GM19238 (cell line): ENCODE data around the gene GOLGA6D.
"Not testable (repeated sequence)": the region's sequence is repeated elsewhere in the genome, so short reads cannot be mapped to it uniquely, and the experiment has no call there.

Experiments used
- DNase-seq: peaks from one replicate; pipeline ENCODE4 v3.0.0; 2011; ENCODE audit warnings: low spot score; ENCODE audit not compliant: insufficient read length

GOLGA6D gene

DNA sequence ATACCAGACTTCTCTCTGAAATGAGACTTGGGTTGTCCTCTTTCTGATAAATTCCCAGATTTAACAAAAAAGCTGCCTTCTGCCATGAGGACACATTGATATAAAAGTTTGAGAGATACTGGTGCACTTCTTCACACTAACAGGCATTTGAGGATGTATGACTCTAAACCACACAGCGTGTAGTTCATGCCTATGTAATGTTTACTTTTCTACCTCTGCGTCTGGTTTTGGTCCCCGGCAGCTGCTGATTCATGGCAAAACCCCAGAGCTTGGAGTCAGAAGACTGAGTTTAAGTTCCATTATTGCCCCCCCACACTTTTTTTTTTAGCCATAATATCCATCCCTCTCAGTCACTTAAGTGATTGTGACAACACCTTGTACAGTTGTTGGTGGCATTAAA, 1.5 kb downstream of the GOLGA6D start:
- not testable (repeated sequence) for DNase-seq

DNA sequence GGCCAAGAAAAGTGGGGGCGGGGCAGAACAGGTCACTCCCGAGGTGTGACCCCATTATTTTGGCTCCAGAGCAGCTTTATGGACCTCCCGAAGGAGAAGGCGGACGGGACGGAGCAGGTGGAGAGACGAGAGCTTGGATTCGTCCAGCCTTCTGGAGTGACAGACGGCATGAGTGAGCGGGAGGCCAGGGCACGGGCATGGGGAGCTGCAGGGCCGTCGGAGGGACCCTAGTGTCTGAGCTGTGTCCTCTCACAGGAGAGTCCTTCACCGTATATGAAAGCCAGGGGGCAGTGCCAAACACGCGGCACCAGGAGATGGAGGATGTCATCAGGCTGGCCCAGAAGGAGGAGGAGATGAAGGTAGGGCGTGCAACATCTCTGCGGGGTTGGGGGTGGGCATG, 11.0 kb downstream of the GOLGA6D start:
- DNase-seq = not testable (repeated sequence)

DNA sequence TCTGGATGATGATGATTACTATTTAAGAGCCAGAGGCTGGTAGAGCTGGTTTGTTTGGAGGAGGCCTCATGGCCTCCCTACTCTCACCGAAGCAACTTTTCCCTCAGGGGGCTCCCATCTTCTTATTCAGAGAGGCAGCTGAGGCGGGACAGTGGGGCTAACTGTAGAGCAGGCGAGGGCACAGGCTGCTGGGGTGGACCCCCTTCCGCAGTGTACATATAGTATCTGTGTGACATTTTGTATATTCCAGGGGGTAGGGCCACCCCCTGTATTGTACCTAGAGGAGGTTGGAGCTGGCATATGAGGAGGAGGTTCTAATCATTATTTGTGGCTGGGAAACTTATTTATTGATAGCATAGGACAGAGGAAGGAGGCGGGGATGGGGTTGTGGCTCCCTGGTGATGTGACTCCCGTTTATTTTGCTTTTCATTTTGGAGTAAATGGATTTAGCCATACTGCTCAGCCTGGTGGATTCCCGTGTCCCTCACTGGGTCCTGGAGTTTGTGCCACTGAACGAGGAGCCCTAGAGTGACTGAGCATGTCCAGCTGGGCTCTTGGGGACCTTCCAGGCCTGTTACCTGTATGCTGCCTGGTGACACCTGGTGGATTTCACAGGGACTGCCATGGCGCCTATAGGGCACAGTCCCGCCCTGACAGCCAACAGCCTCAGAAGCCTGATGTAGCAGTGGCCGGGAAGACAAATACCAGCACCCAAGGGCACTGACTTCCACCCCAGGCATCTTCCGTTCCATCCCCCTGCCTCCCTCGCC, 16.1 kb downstream of the GOLGA6D start:
- DNase-seq = not testable (repeated sequence)

DNA sequence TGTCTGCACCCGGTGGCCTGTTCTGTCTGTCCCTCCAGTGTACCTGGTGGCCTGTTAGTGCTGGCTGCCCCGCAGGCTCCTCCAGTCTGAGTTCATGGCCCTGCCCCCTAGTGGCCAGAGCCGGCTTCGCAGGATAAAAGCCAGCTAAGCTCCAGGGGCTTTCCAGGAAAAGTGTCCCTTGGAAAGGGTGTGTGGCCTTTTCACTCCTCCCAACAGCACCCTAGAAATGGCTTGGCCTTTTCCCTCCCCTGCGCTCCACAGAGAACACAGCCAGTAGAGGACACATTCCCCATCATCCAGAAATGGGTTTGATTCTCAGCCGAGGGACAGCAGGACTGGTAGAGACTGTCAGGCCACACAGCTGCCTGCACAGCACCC, 16.7 kb downstream of the GOLGA6D start:
- DNase-seq = not testable (repeated sequence)

DNA sequence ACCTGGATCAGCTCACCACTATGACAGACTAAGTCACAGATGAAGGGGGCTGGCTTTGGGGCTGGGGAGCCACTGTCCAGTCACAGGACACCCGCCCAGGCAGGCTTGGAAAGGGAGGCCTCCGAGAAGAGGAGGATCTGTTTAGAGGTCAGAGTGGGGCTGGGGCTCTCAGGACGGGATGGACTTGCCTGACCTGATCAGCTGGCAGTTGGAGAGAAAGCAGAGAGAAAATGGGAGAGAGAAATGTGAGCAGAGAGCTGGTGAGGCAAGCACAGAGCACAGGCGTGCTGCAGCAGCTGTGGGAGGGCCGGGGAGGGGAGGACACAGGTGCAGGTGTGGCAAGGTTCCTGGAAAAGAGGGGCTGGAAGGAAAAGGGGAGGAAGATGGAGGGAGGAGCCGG, 17.4 kb downstream of the GOLGA6D start:
- DNase-seq = not testable (repeated sequence)

DNA sequence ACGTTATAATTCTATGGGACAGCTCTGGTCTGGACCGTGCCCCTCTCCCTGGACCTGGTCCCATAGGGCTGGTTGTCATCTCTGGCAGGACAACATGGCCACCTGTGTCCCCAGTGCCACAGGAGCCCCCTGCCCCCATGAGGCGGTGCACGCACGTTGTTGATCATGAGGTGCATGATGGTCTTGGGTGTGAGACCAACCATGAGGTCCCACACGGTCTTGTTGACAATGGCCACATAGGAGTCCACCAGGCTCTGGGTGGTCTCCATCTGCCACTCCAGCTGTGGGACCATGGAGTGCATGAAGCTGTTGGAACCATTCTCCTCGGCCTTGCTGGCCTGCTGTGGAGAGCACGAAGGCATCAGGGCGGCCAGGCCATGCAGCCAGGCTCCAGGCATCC, 19.7 kb downstream of the GOLGA6D start:
- no peak for DNase-seq

DNA sequence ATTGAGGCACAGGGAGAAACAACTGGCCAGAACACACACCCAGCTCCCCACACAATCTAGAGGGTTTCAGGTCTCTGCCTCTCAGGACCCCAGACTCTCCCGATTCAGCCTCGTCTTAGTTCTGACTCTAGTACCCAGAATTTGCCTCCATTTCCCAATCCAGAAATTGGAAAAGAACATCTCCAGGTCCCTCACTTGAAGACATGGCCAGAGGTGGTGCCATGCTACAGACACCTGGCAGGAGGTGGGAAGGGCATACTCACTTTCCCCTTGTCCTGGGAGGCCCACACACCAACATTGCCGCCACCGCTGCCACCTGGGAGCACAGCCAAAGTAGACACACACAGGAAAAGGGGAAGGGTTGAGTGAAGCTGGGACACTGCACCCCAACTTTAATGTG, 20.1 kb downstream of the GOLGA6D start:
- DNase-seq = not testable (repeated sequence)

DNA sequence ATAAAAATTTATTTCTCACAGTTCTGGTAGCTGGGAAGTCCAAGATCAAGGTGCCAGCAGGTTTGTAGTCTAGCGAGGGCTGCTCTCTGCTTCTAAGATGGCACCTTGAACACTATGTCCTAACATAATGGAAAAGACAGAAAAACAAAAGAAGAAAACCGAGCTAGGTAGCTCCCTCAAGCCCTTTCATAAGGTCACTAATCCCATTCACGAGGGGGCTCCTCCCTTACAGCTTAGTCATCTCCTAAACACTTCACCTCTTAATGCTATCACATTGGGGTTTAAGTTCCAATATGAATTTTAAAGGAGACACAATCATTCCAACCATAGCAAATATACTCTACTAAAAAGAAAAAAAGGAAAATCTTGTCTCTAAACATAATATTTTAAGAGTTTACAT, 23.6 kb downstream of the GOLGA6D start:
- no peak for DNase-seq

DNA sequence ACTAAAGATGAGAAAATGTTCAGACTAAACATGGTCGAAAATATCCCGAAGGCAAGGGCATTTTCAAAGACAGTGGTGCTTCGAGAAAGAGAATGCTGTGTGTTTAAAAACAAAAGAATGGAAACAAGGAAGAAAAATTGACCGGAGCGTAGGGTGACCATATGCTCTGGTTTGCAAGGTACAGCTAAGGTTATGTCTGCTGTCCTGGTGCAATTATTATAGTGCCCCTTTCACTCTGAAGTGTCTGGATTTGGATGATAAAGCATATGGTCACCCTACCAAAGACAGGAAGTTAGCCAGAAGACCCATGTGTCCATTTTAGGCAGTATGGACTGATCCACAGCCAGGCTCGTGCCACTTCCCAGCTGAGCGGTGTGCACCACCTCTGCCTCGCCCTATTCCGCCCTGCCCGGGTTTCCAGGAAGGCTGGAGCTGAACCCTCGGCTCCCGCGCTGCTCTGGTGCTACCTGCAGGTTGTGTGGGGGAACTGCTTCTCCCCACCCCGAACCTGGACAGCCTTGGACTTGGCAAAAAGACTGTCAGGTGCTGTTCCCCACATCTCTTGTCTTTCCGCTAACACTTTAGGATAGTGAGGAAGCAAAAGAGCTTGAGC, 25.2 kb downstream of the GOLGA6D start:
- DNase-seq = peak; percentile 42

DNA sequence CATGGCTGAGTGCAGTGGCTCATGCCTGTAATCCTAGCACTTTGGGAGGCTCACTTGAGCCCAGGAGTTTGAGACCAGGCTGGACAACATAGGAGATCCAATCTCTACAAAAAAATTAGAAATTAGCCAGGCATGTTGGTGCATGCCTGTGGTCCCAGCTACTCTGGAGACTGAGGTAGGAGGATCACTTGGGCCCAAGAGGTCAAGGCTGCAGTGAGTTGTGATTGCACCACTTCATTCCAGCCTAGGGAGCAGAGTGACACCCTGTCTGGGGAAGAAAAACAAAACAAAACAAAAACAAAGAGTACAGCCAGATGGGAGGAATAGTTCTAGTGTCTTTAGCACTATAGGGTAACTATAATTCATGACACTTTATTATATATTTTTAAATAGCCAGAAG, 27.1 kb downstream of the GOLGA6D start:
- DNase-seq = no peak

DNA sequence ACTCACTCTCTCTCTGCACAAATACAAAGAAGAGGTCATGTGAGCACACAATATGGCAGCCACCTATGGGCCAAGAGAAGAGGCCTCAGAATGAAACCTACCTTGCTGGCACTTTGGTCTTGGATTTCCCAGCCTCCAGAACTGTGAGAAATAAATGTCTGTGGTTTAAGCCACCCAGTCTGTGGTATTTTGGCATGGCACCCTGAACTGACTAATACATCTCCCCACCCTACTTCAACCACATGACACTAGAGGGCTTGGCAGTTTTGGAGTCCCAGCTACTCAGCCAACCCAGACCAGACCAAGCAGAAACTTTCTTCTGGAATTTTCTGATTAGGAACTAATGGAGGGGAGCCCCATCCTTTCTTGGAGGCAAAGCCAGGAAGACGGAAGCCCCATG, 29.9 kb downstream of the GOLGA6D start:
- not testable (repeated sequence) for DNase-seq

DNA sequence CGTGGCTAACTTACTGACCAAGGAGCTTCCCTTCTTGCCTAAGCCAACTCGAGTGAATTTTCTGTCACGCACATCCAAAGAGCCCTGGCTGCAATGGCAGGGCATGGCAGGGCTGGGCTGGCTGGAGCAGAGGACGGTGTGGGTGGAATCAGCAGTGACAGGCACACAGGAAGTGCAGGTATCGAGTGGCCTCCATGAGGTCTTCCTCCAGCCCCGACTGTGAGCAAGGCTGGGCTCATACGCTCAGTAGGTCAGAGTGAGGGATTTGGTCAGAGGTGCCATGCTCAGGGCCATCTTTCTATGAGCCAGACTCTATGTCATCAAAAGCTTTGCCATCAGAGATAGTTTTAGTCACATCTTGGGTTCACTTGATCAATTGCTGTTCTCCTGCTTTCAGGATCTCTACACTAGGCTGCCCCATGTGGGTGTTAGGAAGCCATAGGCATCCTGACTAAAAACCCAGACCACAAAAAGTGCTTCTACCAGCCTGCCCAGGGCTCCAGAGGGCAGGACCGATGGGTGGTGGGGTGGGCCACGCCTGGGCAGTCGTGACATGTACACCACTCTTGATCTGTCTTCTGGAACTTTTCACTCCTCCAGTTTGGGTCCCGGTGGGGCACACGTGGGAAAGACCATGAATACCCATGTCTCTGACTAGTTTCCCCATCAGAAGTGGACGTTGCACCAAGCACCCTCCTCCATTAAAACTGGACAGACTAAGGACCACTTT, 30.6 kb downstream of the GOLGA6D start:
- no peak for DNase-seq

DNA sequence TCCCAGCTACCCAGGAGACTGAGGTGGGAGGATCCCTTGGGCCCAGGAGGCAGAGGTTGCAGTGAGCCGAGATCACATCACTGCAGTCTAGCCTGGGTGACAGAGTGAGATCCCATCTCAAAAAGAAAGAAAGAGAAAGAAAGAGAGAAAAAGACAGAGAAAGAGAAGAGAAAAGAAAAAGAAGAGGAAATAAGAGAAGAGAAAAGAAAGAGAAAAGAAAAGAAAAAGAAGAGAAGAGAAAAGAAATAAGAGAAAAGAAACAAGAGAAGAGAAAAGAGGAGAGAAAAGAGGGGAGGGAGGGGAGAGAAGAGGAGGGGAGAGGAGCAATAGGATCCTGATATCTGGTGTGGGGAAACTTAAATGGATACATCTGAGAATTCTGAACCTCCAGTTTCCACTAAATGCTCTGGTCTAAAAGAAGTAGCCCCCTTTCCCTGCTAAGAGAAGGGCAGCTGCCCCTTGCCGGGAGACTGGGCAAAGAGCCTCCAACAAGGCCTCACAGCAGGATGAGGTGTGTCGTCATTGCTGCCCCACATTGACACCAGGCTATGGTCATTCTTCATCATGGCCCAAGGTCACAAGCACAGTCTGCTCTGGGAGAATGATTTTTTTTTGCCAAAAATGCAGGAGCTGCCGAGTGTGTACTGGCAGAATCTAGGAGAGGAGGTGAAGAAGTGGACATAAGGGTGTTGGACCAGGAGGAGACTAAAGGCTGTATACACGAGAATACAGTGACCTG, 32.1 kb downstream of the GOLGA6D start:
- no peak for DNase-seq

DNA sequence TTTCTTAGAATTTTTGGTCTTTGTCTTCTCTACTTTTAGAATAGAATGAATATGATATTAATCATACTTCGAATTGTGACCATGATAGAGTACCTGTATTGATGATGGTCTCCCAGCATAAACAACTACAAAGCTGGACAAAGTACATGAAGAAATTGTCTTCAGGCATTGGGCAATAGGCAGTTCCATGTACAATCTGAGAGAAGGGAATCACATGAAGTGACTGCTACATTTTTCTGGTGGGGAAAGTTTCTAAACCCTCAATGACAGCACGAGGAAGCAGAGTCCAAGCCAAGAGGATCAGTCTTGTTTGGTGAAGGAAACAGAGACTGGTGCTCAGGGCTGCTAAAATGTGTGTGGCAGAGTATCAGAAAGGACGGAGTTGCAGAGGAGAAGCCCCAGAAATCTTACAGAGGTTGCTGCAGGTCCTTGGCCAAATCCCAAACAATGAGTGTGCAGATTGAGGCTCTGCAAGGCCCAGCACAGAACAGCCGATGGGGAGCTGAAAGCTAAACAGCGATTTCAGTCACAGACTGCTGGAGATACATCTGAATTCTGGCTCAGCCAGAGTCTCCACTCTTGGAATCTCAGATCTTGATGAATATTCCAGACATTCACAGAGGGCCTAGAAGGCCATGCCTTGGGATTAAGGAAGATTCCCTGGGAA, 36.7 kb downstream of the GOLGA6D start:
- not testable (repeated sequence) for DNase-seq

DNA sequence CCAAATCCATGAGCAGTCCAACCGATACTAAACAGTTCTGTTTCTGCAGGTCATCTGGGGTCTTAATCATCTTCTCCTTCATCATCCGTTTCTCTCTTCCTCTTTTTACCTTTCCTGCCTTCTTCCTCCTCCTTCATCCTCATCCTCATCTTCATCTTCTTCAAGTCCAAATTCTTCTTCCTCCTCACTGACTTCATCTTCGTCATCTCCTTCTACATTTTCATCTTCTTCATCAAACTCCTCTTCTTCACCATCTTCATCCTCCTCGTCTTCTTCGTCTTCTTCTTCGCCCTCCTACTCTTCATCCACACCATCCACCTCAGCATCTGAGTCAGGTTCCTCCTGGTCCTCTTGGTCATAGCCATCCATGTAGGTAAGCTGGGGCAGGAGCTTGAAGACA, 39.1 kb downstream of the GOLGA6D start:
- no peak for DNase-seq

DNA sequence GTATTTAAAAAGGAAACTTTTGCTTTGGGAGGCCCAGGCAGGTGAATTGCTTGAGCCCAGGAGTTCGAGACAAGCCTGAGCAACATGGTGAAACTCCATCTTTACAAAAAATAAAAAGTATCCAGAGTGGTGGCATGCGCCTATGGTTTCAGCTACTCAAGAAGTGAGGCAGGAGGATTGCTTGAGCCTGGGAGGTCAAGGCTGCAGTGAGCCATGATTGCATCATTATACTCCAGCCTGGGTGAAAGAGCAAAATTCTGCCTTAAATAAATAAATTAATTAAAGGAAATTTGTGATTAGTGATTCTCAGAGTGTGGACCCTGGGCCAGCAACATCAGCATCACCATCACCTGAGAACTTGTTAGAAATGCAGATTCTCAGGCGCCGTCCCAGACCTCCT, 43.3 kb downstream of the GOLGA6D start:
- DNase-seq = no peak

DNA sequence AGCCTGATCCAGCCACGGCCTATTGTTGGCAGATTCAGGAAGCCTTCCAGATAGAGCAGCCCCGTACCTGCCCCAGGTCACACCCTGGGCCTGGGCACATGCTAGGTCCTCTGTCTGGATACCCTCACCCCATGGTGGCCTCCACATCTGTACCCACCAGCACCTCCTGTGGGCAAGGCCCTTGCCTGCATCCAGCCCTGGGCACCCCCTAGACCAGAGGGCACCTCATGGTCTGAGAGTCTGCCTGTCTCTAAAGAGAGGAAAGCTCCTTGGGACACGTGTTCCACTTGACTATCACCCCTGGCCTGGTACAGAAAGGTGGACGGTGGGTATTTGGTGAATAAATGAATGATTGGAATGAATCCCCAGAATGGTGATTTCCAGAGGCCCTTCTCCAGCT, 44.4 kb downstream of the GOLGA6D start:
- no peak for DNase-seq

DNA sequence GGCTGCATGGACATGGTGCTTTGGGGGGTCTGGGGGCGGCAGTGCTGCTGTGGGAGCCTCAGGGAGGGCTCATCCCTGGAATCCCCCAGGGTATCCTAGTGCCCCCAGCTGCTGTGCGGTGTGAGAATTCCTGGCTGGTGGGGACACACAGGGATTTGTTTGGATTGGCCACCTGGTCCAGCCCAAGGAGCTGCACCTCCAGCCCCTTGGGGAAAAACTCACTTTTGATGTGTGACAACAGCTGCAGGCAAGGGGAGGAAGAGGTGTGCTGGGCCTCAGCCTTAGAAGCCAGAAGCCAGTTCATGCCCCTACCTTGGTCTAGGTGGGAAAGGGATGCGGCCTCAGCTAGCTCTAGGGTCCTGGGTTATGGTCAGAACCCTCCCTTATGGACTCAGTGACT, 44.9 kb downstream of the GOLGA6D start:
- no peak for DNase-seq

DNA sequence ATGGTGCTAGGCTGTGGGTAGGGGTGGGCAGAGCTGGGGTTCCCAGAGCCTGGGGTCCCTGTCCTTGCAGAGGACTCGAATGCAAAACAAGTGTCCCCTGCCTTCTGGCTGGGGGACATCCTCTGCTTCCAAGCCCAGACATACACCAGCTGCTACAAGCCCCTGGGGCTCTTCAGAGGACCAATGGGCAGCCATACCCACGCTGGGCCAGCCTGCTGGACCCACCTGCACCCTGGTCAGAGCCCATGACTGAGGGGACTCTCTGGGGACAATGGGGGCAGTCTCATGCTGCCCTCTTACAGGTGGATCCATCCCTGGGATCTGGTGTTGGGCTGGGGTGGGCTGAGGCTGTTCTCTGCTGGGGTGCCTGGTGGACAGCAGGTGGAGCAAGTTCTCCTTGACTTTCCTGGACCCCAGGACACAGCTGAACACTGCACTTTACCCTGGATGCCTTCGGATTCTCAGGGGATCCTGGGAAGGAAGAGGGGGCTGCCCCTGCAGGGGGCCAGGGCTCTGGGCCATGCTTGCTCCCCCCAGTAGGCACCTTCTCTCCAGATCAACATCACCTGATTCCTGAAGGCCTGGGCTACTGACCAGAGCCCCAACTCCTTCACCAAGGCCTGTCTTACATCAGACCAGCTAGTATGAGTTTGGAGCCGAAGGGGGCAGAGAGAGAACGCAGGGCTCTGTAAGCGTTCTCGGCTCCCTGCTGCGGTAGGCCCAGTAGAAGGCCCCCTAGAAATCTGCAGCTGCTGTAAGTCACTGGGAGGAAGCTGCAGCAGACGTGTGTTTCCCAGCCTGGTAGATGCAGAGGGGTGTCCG, 46.1 kb downstream of the GOLGA6D start:
- DNase-seq = no peak

DNA sequence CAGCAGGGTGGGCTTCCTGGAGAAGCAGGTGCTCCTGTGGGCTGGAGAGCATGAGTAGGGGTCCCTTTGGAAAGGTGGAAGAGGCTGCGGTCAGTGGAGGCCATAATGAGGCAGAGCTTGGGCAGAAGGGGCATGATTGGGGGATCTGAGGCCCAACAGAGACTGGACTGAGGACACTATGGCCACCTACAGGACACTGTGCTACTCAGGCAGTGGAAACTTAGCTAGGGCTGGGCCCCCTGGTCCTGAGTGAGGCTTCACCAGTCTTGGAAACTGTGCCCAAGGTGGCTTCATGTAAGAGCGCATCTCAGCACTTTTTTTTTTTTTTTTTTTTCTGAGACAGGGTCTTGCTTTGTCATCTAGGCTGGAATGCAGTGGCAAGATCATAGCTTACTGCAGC, 46.9 kb downstream of the GOLGA6D start:
- DNase-seq = no peak
